Head of caudate nucleus (tissue), 42 donors: ENCODE results near the gene DNMT3L.
"Not testable (repeated sequence)": the region's sequence is repeated elsewhere in the genome, so short reads cannot be mapped to it uniquely, and the experiment has no call there.

Source experiments
- DNase-seq, 42 donors: peaks; one replicate each; pipeline versions ENCODE4 v3.0.0 to v3.0.0-alpha.2; 2020 to 2021; ENCODE audit warnings: mixed read lengths in 7 of 42
- intact Hi-C: fragments of 100-400 bp; cut with DNase I; formaldehyde crosslinking; loops from one replicate; pipeline ENCODE4 v1.15.0; 2022

Gene DNMT3L

GRCh38 chr21:44261675-44262295, at the start of gene DNMT3L:
TSS of gene DNMT3L (minus strand) at chr21:44261897. CDS start at chr21:44261259, 638 bp downstream.
- intact Hi-C loops, result no loop called here
- no peak for DNase-seq

DNA sequence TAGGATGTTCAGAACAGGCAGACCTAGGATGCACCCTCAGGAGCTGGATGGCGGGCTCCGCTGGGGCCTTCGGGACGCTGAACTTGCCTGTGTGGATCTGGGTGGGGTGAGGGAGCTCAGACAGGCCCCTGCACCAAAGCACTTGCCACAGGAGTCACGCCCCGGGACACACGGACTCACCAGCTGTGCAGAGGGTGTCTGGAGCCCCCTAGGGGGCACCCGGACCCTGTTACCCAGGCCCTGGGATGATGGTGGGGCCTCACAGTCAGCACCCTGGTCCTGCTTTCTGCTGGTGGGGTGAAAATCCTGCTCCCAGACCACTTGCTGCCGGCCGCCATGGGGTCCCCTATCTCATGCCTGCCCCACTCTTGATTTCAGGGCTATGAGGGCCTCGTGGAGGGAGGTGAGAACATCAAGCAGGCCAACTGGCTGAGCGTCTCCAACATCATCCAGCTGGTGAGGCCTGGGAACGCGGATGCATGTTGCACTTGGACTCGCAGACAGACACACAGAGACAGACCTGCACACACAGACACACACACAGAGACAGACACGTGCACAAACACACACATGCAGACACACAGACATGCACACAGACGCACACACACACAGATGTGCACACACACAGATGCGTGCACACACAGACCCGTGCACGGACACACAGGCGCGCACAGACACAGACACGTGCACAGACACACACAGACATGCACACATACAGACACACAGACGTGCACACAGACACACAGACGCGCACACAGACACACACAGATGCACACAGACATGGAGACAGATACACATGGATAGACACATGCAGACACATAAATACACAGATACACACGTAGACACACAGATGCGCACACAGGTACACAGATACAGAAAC, 49.2 kb upstream of the DNMT3L start:
- no peak for DNase-seq

DNA sequence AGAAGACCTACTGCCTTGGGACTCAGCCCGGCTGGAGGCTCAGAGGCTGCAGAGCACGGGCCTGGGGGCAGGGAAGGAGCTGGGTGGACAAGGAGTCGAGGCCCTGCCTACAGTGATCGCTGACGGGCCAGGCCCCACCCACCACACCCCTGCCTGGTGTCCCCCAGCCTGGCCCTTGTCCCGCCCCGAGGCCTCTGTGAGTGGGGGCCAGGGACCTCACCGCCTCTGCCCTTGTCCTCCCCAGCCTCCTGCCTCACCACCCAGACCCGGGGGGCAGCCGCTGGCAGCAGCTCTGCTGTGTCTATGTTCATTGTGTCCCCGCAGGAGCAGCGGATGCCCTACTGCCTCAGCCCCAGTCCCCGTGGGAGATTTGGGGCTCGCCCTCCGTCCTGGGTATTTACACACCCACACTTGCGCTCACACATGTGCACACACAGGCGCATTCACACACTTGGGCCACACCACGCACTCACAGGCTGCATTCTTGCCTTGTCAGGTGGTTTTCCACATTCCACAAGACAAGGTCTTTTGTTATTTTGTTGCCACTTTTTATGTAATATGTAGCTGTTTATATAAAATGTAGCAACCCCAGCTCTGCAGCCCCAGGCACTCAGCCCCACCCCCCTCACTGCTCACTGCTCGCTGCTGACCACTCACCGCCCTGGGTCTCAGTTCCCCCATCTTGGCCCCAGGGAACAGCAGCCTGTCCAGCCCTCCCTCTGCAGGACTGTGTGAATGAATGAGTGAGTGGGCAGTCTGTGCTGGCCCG, 45.4 kb upstream of the DNMT3L start:
- DNase-seq, result no peak
- intact Hi-C loops, result no loop called here

More for the DNA sequence above, 49.2 kb upstream of the DNMT3L start:
- intact Hi-C loops, result no loop called here

GRCh38 chr21:44305691-44306090, 44.0 kb upstream of the DNMT3L start:
- peak in 9 of 42 donors; percentile 33 to 65 (median 51) for DNase-seq
- intact Hi-C loops, result no loop called here

- intact Hi-C loops, result no loop called here
- DNase-seq, result peak; percentile 60 to 90 (median 78)
Measured at GRCh38 chr21:44304877-44305293, 43.2 kb upstream of the DNMT3L start.

DNA sequence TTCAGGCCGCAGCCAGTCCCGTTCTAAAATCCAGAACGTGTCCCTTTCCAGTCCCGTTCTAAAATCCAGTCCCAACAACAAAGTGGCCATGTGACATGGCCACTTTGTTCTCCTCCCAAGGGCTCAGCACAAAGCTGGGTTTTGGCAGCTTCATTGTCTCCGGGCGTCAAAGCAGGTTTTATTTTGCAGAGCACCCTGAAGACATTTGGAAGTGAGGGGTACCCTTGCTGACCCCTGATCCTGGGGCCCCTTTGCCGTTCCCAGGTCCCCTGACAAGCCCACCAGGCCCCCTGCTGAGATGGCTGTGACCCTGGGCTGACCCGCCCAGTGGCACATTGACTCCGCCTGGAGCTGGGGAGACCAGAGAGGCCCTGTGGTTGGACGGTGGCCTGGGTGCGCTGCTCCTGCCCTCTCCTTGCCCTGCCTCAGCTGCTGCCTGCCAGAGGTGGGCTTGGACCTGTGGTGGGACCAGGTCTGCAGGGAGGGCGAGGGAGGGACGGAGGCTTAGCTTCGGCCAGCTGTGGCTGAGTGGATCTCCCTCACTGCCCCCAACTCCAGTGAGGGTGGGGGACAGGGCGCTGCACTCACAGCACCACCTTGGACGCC, 42.4 kb upstream of the DNMT3L start:
- DNase-seq, result peak in 16 of 42 donors; percentile 25 to 66 (median 42)

DNA sequence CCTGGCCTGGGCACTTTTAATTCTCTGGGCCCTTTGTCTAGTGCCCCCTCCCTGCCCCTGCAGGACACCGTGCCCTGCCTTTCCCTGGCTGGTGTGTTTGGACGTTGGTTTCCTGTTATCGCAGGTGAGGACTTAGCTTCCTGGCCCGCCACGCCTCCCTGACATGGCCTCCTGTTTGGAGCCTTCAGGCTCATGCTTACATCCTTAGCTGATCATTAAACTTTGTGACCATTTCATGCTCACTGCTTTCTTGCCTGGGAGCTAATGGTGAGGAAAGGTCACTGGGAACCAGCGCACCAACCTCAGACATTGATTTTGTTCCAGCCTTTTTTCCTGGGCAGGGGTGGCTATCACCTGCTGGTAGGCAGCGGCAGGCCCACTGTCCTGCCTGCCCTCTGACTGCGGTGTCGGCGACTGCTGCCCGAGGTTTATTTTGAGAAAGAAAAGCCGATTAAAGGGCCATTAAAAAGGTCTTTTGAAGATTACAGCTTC, 41.8 kb upstream of the DNMT3L start:
- DNase-seq, result no peak
- intact Hi-C loops, result no loop called here

More for the DNA sequence above, 42.4 kb upstream of the DNMT3L start:
- intact Hi-C loops, result no loop called here

DNA sequence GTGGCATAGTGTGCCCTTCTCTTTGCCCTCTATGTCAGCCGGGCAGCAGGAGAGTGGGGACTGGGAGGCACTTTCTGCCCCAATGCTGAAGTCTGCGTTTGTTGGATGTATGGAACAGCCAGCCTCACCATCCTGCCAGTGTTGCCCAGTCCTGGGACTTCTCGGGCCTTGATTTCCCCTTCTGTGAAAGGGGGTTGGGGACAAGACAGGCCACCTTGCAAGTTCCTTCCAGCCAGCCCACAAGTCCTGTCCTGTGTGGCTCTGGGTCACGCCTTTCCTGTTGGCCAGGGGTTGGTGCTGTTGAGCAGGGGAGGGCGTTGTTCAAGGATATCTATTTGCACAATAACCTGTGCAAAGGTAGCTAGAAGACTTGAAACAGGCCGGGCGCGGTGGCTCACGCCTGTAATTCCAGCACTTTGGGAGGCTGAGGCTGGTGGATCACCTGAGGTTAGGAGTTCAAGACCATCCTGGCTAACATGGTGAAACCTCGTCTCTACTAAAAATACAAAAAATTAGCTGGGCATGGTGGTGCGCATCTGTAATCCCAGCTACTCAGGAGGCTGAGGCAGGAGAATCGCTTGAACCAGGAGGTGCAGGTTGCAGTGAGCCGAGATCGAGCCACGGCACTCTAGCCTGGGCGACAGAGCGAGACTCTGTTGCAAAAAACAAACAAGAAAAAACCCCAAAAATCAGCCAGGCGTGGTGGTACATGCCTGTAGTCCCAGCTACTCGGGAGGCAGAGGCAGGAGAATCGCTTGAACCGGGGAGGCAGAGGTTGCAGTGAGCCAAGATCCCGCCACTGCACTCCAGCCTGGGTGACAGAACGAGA, 41.1 kb upstream of the DNMT3L start:
- intact Hi-C loops, result not testable (repeated sequence)
- peak in 2 of 42 donors; percentile 24 to 42 for DNase-seq

DNA sequence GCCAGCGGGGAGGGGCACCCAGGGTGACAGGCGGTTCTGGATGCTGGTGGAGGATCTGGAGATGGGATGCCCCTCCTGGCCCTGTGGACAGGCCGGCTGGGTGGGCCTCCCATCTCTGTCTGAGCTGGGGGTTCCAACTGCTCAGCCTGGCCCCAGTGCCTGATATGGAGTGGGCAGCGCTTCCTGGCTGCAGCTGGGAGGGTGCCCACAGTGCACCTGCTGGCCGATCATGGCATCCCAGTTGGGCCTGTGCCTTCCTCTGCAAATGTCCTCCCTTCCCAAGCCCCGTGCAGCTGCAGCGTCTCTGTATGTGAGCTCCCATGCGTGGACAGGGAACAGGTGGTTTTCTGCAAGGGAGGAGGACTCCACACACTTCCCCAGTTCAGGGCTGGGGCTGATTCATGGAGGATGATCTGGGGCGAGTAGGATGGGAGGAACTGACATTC, 40.3 kb upstream of the DNMT3L start:
- DNase-seq, result peak in 9 of 42 donors; percentile 21 to 56 (median 33)
- intact Hi-C loops, result no loop called here

DNA sequence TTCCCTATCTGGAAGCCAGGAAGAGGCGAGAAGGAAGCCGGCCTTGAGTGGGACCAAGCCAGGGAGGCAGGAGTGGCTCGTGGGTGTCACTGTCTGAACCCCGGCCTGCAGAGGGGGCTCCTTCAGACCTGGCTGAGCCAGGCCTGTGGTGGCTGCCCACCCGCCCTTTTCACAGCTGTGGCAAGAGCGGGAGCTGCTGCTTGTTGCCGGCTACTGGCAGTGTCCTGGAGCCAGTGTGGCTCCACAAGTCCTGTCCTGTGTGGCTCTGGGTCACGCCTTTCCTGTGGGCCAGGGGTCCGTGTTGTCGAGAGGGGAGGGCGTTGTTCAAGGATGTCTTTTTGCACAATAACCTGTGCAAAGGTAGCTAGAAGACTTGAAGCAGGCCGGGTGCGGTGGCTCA, 39.4 kb upstream of the DNMT3L start:
- intact Hi-C loops, result no loop called here

GRCh38 chr21:44300262-44300959, 38.7 kb upstream of the DNMT3L start:
- peak in 38 of 42 donors; percentile 41 to 82 (median 62) for DNase-seq
- intact Hi-C loops, result no loop called here

More for the DNA sequence above, 39.4 kb upstream of the DNMT3L start:
- no peak for DNase-seq

GRCh38 chr21:44299458-44300261, 38.0 kb upstream of the DNMT3L start, which contains the start of gene PFKL:
TSS of gene PFKL (plus strand) at chr21:44300053. CDS start at chr21:44300106, 53 bp downstream.
- DNase-seq, result peak in 40 of 42 donors; percentile 33 to 84 (median 66)
- intact Hi-C loops, result no loop called here

- intact Hi-C loops, result no loop called here
- DNase-seq, result no peak
Measured at GRCh38 chr21:44299085-44299457, 37.4 kb upstream of the DNMT3L start.

DNA sequence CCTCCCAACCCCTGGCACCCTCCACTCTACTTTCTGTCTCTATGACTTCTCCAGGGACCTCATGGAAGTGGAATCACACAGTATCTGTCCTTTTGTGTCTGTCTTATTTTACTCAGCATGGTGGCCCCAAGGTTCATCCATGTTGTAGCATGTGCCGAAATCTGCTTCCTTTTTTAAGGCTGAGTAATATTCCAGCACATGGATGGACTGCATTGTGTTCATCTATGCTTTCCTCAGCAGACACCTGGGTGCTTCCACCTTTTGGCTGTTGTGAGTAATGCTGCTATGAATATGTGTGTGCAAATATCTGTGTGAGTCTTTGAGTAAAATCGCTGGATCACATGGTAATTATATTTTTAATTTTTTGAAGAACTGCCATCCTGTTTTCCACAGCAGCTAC, 36.6 kb upstream of the DNMT3L start:
- no peak for DNase-seq
- intact Hi-C loops, result no loop called here

GRCh38 chr21:44297525-44298290, 36.0 kb upstream of the DNMT3L start:
- intact Hi-C loops, result no loop called here
- peak; percentile 82 to 96 (median 90) for DNase-seq

DNA sequence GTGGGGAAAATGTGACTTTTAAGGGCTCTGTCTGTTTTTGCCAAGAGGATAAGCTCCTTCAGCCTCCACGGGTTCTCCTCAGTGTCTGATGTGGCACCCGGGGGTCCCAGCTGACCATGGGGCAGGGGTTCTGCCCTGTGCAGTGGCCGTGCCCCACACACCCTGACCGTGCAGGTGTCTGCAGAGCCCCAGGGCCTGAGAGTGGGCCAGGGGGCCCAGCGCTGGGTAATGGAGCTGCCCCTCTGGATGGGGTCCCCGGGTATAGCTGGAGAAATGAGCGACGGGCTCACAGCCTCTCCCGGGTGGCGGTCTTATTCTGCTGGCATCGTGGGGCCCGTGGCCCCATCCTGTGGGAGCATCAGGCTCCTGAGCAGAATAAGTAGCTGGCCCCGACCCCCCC, 35.2 kb upstream of the DNMT3L start:
- no peak for DNase-seq
- intact Hi-C loops, result no loop called here
